GM21526 (cell line): Measurements from ENCODE around the gene AQP9.
"Not testable (repeated sequence)": the region's sequence is repeated elsewhere in the genome, so short reads cannot be mapped to it uniquely, and the experiment has no call there.

Experiments
- ATAC-seq: cut with Tn5 transposase; IDR thresholded peaks from one replicate; pipeline ENCODE4 v1.9.1; 2021; ENCODE audit warnings: moderate library complexity; ENCODE audit not compliant: unreplicated experiment, low FRiP score

The AQP9 gene

GRCh38 chr15:58138106-58138505, at the start of gene AQP9:
Gene AQP9, plus strand, starts transcription at chr15:58138381. Its CDS starts 185 bp downstream, at chr15:58138566.
- no peak for ATAC-seq

- no peak for ATAC-seq
These were observed 42.8 kb upstream of the AQP9 start for GRCh38 chr15:58095415-58095814.

- ATAC-seq: no peak
These were observed 41.6 kb upstream of the AQP9 start for GRCh38 chr15:58096529-58097084.

GRCh38 chr15:58103482-58103881, 34.7 kb upstream of the AQP9 start:
- ATAC-seq: no peak

- no peak for ATAC-seq
These were observed 30.1 kb upstream of the AQP9 start for GRCh38 chr15:58108117-58108516.

GRCh38 chr15:58109419-58109818, 28.8 kb upstream of the AQP9 start:
- ATAC-seq: no peak

GRCh38 chr15:58110999-58111717, 27.0 kb upstream of the AQP9 start:
- no peak for ATAC-seq

- ATAC-seq: no peak
These were observed 26.5 kb upstream of the AQP9 start for GRCh38 chr15:58111718-58112104.

- ATAC-seq: not testable (repeated sequence)
These were observed 24.8 kb upstream of the AQP9 start for GRCh38 chr15:58113358-58113757.

GRCh38 chr15:58114388-58114787, 23.8 kb upstream of the AQP9 start:
- no peak for ATAC-seq

- ATAC-seq: no peak
These were observed 23.4 kb upstream of the AQP9 start for GRCh38 chr15:58114812-58115211.

- no peak for ATAC-seq
These were observed 22.5 kb upstream of the AQP9 start for GRCh38 chr15:58115692-58116091.

- no peak for ATAC-seq
These were observed 20.6 kb upstream of the AQP9 start for GRCh38 chr15:58117619-58118018.

GRCh38 chr15:58118272-58118671, 19.9 kb upstream of the AQP9 start:
- ATAC-seq: no peak

- ATAC-seq: no peak
These were observed 19.2 kb upstream of the AQP9 start for GRCh38 chr15:58119016-58119415.

GRCh38 chr15:58124585-58124984, 13.6 kb upstream of the AQP9 start:
- ATAC-seq: no peak

- ATAC-seq: no peak
These were observed 12.8 kb upstream of the AQP9 start for GRCh38 chr15:58125333-58125732.

GRCh38 chr15:58134886-58135285, 3.3 kb upstream of the AQP9 start:
- no peak for ATAC-seq

- ATAC-seq: no peak
These were observed 2.5 kb upstream of the AQP9 start for GRCh38 chr15:58135511-58136174.

- ATAC-seq: no peak
These were observed 1.4 kb upstream of the AQP9 start for GRCh38 chr15:58136731-58137130.

- ATAC-seq: no peak
These were observed 495 bp upstream of the AQP9 start for GRCh38 chr15:58137686-58138085.
